GM18498 (cell line): Measurements from ENCODE around the gene SNX33.
"Not testable (repeated sequence)": the region's sequence is repeated elsewhere in the genome, so short reads cannot be mapped to it uniquely, and the experiment has no call there.

ENCODE experiments used
- ATAC-seq: cut with Tn5 transposase; IDR thresholded peaks from one replicate; pipeline ENCODE4 v1.9.1; 2021; ENCODE audit warnings: mild to moderate bottlenecking, moderate library complexity; ENCODE audit not compliant: unreplicated experiment

SNX33 gene

DNA sequence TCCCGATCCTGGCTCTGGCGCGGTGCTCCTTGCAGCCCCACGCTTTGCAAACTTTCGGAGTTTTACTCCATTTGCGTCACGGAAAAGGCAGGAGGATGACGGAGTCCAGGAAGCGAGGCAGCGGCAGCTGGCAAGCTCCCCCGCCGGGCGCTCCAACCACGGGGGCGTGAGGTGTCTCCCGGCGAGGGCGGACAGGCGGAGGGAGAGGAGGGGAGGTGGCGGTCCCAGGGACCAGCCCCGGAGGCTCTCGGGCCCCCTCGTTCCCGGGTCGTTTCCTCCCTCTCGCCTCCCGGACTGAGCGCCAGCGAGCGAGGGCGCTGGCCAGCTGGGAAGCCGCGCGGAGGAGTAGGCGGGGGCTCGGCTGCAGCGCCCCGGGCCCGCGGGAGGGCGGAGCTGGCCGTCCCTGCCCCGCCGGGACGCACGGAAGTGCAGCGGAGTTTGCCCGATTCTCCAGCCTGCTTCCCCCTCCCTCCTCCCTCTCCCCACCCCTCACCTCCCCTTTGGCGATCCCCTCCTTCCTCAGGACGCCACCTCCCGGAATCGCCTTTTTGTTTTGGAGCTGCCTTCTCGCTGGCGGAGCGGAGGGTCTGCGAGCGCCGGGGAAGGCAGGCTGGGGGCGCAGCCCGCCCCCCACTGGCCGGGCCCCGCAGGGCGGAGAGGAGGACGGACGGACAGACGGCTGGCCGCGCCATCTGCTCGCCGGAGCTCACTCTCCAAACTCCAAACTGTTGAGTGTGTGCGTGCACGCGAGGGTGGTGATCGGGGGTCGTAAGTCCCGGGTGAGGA is at the start of gene SNX33:
Gene SNX33 (plus strand): TSS at position 543 of the 786 bp plus-strand sequence. CDS start 1,191 bp downstream, outside the sequence.
- peak; percentile 67 for ATAC-seq

DNA sequence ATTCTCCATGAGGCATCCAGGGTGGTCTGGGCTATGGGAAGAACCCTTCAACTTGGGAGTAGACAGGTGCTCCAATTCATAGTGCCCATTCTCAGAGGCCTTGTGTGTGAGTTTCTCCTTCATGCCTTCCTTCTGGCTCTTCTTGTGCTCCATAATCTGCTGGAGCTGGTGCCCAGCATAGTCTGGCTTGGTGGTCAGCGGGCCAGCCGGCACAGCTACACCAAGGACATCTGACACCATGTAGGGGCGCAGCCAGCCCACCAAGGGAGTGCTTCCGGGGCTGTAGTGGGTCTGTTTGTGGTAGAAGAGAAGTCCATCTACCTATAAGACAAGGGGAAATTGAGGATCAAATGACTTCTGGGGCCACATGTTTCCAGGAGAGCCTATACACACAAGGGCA is 49.4 kb upstream of the SNX33 start:
- ATAC-seq = no peak

GRCh38 chr15:75599401-75599800 is 48.3 kb upstream of the SNX33 start:
- no peak for ATAC-seq

DNA sequence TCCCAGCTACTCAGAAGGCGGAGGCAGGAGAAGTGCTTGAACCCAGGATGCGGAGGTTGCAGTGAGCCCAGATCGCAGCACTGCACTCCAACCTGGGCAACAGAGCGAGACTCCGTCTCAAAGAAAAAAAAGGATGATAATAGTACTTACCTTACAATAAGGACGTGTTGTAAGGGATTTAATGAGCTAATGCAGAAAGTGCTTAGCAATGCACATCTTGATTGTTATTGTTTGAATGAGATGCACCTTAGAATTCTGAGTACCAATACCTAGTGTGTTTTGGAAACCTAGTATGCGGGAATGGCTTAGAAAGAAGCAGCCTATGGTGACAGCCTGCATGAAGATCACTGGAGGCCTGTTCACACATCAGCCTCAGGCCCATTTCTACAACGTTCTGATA is 41.7 kb upstream of the SNX33 start:
- no peak for ATAC-seq

DNA sequence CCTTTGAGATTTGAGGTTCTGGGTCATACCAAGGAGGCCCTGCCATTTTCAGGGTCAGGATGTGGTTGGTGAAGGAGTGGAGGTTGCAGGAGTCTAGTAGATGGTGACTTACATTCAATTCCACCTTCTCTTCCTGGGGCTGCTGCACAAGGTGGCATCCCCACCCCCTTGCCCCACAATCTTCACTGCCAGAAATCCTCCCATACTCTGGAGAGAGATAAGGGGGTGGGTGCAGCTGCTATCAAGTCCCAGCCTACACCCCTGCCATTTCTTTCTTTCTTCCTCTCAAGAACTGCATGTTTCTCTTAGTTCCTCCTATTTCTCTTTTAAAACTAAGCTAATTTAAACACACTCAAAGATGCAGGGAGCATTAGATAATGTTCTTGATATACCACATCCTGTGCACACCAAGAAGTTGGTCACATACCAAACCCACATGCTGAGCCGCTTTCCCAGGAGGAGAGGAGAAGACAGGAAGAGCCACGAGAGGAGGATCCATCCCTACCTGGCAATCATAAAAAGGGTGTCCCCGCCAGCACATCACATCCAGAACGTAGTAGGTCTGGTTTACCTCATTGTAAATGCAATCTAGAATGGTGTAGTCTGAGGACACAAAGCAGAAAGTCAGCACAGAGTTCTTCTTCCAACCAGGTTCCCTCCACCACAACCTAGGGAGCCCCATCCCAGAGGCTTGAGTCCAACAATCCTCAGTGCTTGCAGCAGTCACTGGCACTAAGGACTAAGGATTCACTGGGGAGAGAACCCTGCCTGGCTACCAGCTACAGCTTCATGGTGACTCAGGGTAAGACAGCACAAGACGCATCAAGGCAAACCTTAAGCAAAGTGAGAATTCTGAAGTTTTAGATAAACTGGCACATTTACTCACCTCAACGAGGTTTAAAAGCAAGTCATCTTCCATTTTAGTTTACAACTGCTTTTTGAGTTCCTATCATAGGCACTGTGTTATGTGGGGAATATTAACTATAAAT is 40.7 kb upstream of the SNX33 start:
- ATAC-seq = no peak

- no peak for ATAC-seq
Observed at GRCh38 chr15:75616766-75617165, 30.9 kb upstream of the SNX33 start.

DNA sequence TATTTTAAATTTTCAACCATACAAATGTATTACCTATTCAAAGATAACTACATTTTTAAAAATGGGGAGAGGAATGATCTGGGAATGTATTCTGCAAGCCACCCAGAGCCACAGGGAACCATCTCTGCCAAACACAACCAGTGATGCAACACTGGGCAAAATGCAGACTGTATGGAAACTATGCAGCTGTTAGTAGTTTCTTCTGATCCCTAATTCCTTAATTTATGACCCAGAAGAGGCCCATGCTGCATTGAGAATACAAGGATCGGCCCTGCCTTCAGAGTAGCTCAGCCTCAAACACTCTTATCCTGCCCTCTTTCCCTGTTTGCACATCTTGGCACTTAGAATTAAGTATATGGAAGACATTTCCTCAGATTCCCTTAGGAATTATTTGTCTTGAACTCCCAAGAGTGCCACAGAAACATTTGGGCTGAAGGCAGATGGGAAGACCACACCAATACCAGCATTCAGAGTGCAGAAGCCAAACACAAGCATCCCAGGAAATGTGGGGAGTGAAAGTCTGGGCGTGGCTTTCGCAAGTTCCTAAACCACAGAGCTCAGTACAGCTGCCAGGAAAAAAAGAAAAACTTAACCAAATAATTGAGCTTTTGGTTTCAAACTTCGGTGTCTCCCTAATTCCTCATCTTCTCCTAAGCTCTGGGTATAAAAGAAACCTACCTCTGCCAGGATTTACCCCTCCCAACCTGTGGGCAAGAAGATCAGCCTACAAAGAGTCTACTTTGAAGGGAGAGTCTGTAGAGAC is 27.5 kb upstream of the SNX33 start:
- no peak for ATAC-seq

DNA sequence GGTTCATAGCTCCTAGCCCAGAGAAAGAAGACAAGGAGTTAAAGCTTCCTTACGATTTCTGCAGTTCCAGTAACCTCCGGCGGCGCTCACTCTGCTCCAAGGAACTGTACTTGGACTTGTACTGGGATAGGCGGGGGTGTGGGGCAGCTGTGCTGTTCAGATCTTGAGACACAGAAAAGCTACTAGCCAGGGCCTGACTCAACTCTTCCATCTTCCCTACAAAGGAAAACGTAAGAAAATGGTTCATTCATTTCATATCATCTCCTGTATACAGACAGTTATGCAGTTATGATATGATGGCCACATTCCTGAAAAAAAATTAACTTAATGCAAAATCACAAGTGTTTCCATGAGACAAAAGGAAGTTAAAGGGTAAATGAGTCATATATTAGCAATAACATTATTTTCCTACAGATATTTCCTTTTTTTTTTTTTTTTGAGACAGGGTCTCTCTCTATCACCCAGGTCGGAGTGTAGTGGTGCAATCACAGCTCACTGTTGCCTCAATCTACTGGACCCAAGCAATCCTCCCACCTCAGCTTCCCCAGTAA is 26.8 kb upstream of the SNX33 start:
- ATAC-seq = no peak

DNA sequence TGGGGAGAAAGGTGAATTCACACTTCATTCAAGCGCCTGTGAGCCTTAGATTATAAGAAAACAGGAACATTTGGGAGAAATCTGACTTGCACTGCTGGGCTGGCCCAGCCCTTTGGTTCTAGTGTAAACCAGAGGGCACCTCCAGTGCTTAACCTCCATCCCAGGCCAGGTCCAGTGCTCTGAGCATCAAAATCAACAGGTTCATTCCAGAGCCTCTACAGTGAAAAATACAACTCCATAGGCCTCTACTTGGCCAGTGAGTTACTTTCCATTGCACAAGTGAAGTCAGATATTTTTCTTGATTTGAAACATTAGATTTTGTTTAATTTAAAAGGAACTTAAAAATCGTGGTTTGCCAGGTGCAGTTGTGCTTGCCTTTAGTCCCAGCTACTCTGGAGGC is 25.2 kb upstream of the SNX33 start:
- no peak for ATAC-seq

GRCh38 chr15:75625542-75626347 is 22.0 kb upstream of the SNX33 start, which contains the start of gene SNUPN:
SNUPN (minus strand) TSS chr15:75625725; CDS start chr15:75621051, 4,674 bp downstream.
- ATAC-seq = peak; percentile 79

DNA sequence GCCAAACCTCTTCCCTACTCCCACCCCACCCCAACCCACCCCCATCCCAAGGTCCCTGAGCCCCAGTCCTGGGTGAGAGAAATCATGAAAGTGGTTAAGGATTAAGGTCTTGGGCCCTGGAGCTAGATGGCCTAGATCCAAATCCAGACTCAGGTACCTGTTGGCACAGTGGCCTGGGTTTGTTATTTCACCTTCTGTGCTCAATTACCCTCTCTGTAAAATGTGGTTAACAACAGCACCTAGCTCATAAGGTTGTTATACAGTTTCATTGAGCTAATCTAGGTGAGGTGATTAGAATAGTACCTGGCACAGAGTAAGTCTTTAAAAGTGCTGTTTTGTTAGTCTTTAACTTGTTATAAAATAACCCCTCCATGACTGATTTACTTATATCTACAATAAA is 15.8 kb upstream of the SNX33 start:
- no peak for ATAC-seq

DNA sequence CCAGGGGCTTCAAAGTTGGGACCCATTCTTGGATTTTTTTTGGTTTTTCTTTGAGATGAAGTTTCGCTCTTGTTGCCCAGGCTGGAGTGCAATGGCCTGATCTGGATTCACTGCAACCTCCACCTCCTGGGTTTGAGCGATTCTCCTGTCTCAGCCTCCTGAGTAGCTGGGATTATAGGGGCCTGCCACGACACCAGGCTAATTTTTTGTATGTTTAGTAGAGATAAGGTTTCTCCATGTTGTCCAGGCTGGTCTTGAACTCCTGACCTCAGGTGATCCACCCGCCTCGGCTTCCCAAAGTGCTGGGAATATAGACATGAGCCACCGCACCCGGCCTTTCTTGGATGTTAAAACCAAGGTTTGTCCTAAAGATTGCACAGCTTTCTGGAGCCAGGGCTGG is 13.8 kb upstream of the SNX33 start:
- not testable (repeated sequence) for ATAC-seq

DNA sequence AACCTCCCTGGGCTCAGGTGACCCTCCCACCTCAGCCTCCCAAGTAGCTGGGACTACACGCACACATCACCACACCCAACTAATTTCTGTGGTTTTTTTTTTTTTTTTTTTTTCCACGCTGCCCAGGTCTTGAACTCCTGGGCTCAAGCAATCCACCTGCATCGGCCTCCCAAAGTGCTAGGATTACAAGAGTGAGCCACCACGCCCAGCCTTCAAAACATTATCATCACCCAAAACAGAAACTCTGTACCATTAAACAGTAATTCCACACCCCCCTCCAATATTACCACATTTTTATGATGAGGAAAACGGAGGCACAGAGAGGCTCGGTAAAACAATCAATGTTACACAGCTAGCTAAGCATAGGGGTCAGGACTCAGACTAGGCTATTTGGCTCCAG is 11.7 kb upstream of the SNX33 start:
- no peak for ATAC-seq

DNA sequence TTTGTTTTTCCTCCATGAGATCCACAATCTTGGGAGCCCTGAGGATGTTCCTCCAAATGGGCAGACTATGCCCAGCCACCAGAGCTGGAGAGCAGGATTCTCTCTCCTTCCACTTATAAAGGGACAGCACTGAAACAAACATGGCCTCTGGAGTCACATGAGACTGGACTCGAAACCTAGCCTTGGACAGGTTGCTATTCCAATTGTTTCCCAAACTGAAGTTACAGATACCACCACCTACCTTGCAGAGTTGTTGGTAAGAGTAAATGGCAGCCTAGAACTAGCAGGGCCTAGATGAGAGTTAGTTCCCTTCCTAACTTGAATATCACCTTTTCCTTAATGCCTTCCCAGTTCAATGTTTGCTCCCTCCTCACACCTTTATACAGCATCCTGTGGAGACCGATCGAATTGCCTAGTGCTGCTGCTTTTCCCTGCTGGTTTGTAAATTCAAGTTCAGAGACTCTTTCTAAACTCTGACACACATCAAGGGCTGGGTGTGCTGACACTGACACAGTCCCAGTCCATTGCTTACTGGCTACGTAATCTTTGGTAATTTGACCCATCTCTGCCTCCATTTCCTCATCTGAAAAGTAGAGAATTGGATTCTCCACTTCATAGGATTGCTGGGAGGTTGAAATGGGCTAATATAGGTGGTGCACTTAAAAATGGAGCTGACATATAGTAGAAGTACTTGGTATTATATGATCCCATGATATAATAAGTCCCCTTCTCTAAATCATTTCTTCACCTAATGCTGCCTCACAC is 10.3 kb upstream of the SNX33 start:
- no peak for ATAC-seq

GRCh38 chr15:75639191-75639708 is 8.5 kb upstream of the SNX33 start:
- ATAC-seq = no peak

GRCh38 chr15:75639709-75640482 is 7.8 kb upstream of the SNX33 start, which contains the start of gene IMP3:
IMP3 (minus strand) TSS chr15:75640224; CDS start chr15:75640168, 56 bp downstream.
- ATAC-seq = peak; percentile 92

GRCh38 chr15:75640483-75641178 is 7.1 kb upstream of the SNX33 start:
- ATAC-seq = peak; percentile 32
